Activated CD4-positive, alpha-beta T cell treated with anti-CD3 and anti-CD28 coated beads, Interleukin-2, amount 10 ng/mL, durations not matched to agents 24 days and 14 days (primary cell): Measurements from ENCODE around the gene SPAG16. TPM values are rescaled to one million over a fixed set of nuclear protein-coding genes. Genes with fewer than 3 reads are reported as not detected.
"Not testable (repeated sequence)": the region's sequence is repeated elsewhere in the genome, so short reads cannot be mapped to it uniquely, and the experiment has no call there.

Experiments used
- DNase-seq: peaks from one replicate; pipeline ENCODE4 v3.0.0; 2022
- H3K27ac Mint-ChIP-seq: one replicate; pipeline ENCODE4 v1.8.0; 2022; ENCODE audit warnings: mild to moderate bottlenecking, mixed read lengths
- H3K27me3 Mint-ChIP-seq: one replicate; pipeline ENCODE4 v1.8.0; 2022; ENCODE audit warnings: mixed read lengths
- H3K36me3 Mint-ChIP-seq: one replicate; pipeline ENCODE4 v1.8.0; 2022; ENCODE audit warnings: low read depth, mild to moderate bottlenecking, mixed read lengths
- H3K4me1 Mint-ChIP-seq: one replicate; pipeline ENCODE4 v1.8.0; 2021; ENCODE audit warnings: mixed read lengths
- H3K4me3 Mint-ChIP-seq: one replicate; pipeline ENCODE4 v1.8.0; 2022; ENCODE audit warnings: mild to moderate bottlenecking, moderate library complexity, mixed read lengths
- H3K9me3 Mint-ChIP-seq: one replicate; pipeline ENCODE4 v1.8.0; 2021; ENCODE audit warnings: mixed read lengths
- intact Hi-C: fragments of 100-400 bp; cut with micrococcal nuclease; formaldehyde crosslinking; loops from one replicate; pipeline ENCODE4 v1.15.1; 2023
- total RNA-seq: library from RNA; stranded (reverse); gene quantifications from 2 replicates; pipeline ENCODE4 v1.2.3, GENCODE V29; 2022

SPAG16 gene
- total RNA-seq, 1 donor from 2014 or later: 7.2 TPM

GRCh38 chr2:213407027-213407426, 122.8 kb downstream of the SPAG16 start:
- H3K4me3 Mint-ChIP-seq, intact Hi-C loops, H3K27me3 Mint-ChIP-seq, DNase-seq, H3K27ac Mint-ChIP-seq, H3K36me3 Mint-ChIP-seq, H3K4me1 Mint-ChIP-seq, H3K9me3 Mint-ChIP-seq: not testable (repeated sequence)

DNA sequence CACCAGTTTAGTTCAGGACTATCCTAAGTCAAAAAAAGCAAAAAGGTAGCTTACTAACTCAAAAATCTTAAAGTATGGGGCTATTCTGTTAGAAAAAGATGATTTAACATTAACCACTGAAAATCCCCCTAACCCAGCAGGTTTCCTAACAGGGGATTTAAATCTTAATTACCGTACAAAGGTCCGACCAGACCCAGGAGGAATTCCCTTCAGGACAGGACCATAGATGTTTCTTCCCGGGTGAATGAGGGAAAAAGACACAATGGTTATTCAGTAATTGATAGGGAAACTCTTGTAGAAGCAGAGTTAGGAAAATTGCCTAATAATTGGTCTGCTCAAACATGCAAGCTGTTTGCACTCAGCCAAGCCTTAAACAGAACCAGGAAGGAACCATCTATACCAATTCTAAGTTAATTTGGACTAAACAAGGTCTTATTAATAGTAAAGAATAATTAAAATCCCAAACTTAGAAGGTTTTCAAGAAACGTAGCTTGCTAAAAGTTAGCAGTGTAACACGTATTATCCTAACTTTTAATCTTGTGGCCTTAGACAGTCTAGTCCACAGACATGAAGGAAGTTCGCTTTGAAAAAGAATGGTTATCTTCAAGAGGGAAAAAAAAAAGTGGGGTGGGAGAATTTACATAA, 124.3 kb downstream of the SPAG16 start:
- DNase-seq, H3K4me3 Mint-ChIP-seq, H3K4me1 Mint-ChIP-seq, H3K27ac Mint-ChIP-seq, intact Hi-C loops, H3K9me3 Mint-ChIP-seq, H3K36me3 Mint-ChIP-seq, H3K27me3 Mint-ChIP-seq: not testable (repeated sequence)

DNA sequence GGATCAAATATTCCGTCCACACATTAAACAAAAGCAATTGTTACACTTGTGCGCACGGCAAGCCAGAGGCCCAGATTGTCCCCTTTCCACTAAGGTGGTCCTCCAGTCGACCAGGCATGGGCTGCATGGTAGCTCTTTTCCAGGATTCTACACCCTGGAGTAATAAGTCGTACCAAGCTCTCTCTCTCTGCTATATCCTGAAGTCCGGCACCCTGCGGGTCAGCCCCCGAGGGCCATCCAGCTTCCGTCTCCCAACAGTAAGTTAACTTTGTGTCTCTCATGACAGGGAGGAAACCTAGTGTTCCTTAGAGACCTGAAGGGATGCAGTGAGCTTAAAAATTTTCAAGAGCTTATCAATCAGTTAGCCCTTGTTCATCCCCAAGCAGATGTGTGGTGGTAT, 126.4 kb downstream of the SPAG16 start:
- H3K27me3 Mint-ChIP-seq, intact Hi-C loops, H3K27ac Mint-ChIP-seq, H3K4me3 Mint-ChIP-seq, H3K9me3 Mint-ChIP-seq, H3K4me1 Mint-ChIP-seq, DNase-seq, H3K36me3 Mint-ChIP-seq: not testable (repeated sequence)

DNA sequence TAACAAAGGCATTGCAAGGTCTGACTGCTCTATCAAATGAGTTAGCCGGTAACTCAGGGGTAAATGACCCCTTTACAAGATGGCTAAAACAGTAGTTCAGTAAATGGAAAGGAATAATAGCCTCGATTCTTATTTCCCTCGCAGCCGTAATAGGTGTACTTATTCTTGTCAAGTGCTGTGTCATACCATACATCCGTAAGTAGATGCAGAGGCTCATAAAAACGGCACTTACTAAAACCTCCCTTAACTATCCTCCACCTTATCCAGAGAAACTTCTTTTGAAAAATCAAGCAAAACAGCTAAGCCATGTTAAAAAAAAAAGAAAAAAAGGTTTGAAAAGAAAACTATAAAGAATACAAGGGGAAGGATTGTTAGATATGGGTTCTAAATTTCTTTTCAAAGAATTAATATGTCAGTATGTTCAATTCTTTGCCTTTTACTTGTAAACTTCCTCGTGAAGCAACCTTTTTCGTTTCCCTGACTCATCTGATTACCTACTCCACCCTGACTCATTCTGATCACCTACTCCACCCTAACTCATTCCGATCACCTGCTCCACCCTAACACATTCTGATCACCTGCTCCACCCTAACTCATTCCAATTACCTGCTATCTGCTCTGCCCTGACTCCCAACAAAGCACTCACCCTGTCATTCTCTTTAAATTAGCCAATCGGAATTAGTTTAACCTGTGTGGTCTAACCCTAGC, 127.5 kb downstream of the SPAG16 start:
- no peak for DNase-seq
- no peaks in the 10 kb centered on the region for H3K4me1 Mint-ChIP-seq
- intact Hi-C loops: no loop called here

DNA sequence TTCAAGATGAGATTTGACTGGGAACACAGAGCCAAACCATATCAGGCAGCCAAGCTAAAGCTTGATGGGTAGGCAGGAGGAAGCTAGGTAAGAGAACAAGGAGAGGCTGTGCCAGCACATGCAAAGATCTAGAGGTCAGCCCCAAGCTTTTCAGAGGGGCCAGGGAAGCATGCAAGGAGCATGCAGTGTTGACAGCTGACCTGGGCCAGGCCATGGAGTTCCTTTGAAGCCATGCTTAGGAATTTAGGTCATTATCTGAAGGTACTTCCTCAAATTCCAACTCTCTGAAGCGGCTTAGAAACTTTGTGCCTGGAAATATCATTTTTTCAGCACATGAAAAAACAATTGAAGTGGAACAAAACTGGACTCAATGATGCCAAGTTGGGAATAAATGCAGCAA, 130.8 kb downstream of the SPAG16 start:
- no peaks in the 10 kb centered on the region for H3K36me3 Mint-ChIP-seq
- H3K4me1 Mint-ChIP-seq: no peaks in the 10 kb centered on the region
- no peaks in the 10 kb centered on the region for H3K27me3 Mint-ChIP-seq
- no peak for DNase-seq
- no peak overlapping the region for H3K4me3 Mint-ChIP-seq
- intact Hi-C loops: no loop called here
- H3K27ac Mint-ChIP-seq: no peak overlapping the region
- H3K9me3 Mint-ChIP-seq: no peaks in the 10 kb centered on the region

More for the DNA sequence above, 127.5 kb downstream of the SPAG16 start:
- Mint-ChIP-seq H3K27me3 (no peaks in the 10 kb centered on the region), H3K36me3 (no peaks in the 10 kb centered on the region), H3K9me3 (no peaks in the 10 kb centered on the region), H3K27ac (no peak overlapping the region), H3K4me3 (no peak overlapping the region)

DNA sequence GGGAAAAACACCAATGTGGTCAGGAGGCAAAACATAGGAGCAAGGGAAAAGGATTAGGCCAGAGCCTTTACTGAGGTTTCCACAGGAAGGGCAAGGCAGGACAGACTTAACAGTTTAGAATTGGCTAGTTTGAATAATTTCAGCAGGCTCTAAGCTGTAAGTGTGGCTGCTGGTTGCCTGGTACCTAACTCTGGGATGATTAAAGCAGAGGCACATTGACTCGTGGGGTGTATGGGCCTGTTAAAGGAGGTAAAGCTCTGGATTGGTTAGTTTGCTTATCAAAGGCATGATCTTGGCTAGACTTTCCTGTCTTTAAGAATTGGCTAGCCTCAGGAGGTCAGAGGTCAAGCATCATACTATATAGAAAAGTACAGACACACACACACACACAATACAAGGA, 132.6 kb downstream of the SPAG16 start:
- intact Hi-C loops: no loop called here
- DNase-seq: no peak
- Mint-ChIP-seq H3K27me3 (no peaks in the 10 kb centered on the region), H3K27ac (no peak overlapping the region), H3K4me3 (no peak overlapping the region), H3K9me3 (no peaks in the 10 kb centered on the region), H3K36me3 (no peaks in the 10 kb centered on the region), H3K4me1 (no peaks in the 10 kb centered on the region)

DNA sequence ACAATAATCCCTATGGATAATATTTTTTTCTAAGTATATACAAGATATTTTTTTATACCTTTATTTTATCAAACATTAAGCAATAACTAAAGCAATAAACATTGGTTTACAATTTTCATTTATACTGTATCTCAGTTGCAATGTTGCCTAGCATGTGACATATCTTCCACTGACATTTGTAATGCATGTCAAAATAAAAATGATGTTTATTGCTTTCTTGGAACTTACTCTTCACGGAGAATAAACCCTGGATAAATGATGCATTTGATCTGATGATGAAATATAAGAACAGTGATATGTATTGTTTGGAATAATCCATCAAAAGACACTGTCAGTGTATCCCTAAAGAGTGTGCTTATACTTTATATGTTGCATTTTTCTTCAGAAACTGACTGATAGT, 135.7 kb downstream of the SPAG16 start:
- no peak overlapping the region for H3K27ac Mint-ChIP-seq
- no peak overlapping the region for H3K4me3 Mint-ChIP-seq
- H3K4me1 Mint-ChIP-seq: no peaks in the 10 kb centered on the region
- H3K9me3 Mint-ChIP-seq: no peaks in the 10 kb centered on the region
- intact Hi-C loops: no loop called here
- H3K36me3 Mint-ChIP-seq: no peaks in the 10 kb centered on the region
- no peaks in the 10 kb centered on the region for H3K27me3 Mint-ChIP-seq
- DNase-seq: no peak

GRCh38 chr2:213420828-213421385, 136.6 kb downstream of the SPAG16 start:
- no peak overlapping the region for H3K4me3 Mint-ChIP-seq

DNA sequence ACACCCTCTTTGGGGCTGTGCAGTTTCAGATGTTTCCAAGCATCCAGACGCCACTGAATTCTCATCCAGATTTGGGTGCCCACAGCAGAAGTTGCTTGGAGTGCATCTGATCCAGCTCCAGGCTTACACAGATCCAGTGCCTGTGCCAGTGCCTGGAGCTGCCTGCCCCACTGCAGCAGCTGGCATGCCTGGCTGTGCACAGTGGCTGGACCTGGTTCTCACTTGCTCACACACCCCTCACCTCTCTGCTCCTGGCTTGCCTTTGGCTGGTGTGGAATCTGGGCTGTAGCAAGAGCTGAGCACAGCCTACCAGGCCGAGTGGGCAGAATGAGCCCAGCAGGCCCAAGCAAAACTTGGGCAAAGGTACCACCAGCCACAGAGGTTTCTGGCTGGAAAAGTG, 137.9 kb downstream of the SPAG16 start:
- Mint-ChIP-seq H3K27ac (no peak overlapping the region), H3K9me3 (no peaks in the 10 kb centered on the region), H3K4me1 (no peaks in the 10 kb centered on the region), H3K36me3 (no peaks in the 10 kb centered on the region), H3K27me3 (no peaks in the 10 kb centered on the region), H3K4me3 (no peak overlapping the region)
- intact Hi-C loops: no loop called here
- no peak for DNase-seq

More at GRCh38 chr2:213420828-213421385, 136.6 kb downstream of the SPAG16 start:
- Mint-ChIP-seq H3K27ac (no peak overlapping the region), H3K4me1 (no peaks in the 10 kb centered on the region), H3K36me3 (no peaks in the 10 kb centered on the region), H3K9me3 (no peaks in the 10 kb centered on the region), H3K27me3 (no peaks in the 10 kb centered on the region)
- intact Hi-C loops: no loop called here
- DNase-seq: no peak

DNA sequence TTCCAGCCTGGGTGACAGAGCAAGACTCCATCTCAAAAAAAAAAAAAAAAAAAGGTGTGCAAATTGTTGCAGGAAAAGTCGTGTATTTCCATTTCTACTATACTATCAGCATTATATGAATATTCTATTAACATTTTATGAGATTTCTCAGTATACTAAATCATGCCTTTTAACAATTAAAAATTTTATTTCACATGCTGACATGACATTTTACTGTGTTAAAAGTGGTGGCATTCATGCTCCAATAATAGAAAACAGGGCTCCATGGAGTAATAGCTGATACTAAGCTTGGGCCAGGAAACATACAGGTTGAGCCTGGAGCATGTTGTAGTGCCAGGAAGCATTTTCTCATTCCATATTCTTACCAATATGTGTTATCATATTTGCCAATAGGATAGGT, 141.4 kb downstream of the SPAG16 start:
- Mint-ChIP-seq H3K27ac (no peak overlapping the region), H3K36me3 (no peaks in the 10 kb centered on the region), H3K9me3 (peaks cover 4% of the 10 kb centered on the region), H3K4me3 (no peak overlapping the region), H3K27me3 (no peaks in the 10 kb centered on the region), H3K4me1 (no peaks in the 10 kb centered on the region)
- no peak for DNase-seq
- intact Hi-C loops: no loop called here

GRCh38 chr2:213429516-213429915, 145.3 kb downstream of the SPAG16 start:
- Mint-ChIP-seq H3K4me3 (no peak overlapping the region), H3K27me3 (no peaks in the 10 kb centered on the region), H3K27ac (no peak overlapping the region), H3K36me3 (no peaks in the 10 kb centered on the region), H3K9me3 (peaks cover 4% of the 10 kb centered on the region), H3K4me1 (no peaks in the 10 kb centered on the region)
- no peak for DNase-seq
- intact Hi-C loops: no loop called here

DNA sequence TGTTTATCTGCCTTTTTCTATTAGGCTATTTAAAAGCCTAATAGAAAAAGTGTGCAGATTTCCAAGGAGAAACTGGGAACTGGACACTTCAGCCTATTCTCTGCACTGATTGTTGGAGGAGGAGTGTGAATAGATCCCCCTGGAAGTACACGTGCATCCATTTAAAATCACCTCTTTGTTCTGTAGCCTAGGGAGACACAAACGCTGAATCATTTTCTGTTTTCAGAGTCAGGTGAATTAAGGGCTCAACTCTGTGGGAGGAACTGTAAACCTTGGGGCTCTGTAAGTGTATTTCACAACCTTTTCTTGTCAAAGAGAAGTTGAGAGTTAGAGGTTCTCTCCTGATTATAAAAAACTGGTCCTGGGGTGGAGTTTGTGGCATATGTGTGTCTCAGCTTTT, 159.7 kb downstream of the SPAG16 start:
- no peaks in the 10 kb centered on the region for H3K27me3 Mint-ChIP-seq
- H3K36me3 Mint-ChIP-seq: no peaks in the 10 kb centered on the region
- no peak overlapping the region for H3K27ac Mint-ChIP-seq
- no peaks in the 10 kb centered on the region for H3K4me1 Mint-ChIP-seq
- no peak for DNase-seq
- peaks cover 7% of the 10 kb centered on the region for H3K9me3 Mint-ChIP-seq
- intact Hi-C loops: no loop called here
- no peak overlapping the region for H3K4me3 Mint-ChIP-seq

DNA sequence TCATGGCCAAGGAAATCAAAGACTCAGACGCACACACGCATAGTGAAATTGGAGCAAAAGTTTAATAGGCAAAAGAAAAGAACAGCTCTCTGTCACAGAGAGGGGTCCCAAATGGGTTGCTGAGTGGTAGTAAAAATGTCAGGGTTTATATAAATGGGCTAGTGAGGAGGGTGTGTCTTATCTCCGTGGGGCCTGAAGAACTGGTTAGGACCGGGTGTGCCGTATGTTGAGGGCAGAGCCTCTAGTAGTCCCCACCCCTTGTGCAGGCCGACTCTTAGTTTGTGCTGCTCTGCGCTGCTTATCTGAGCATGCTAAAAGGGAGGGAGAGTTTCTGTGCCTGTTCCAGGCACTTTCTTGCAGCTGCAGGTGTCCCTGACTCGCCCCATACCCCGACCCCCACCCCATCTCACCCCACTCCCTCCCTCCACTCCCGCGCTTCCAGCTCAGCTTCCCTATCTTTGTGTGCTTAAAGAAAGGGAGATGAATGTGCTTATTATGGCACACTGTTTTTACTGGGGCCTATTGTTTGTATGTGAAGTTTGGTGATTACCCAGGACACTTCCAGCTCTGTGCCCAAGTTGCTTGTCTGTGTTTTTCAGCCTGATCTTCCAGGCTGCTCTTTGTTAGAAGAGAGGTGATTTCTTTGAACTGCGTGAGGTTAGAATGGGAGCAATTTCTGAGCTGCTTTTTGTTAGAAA, 167.4 kb downstream of the SPAG16 start:
- no peak for DNase-seq
- no peaks in the 10 kb centered on the region for H3K4me1 Mint-ChIP-seq
- no peaks in the 10 kb centered on the region for H3K36me3 Mint-ChIP-seq
- intact Hi-C loops: no loop called here
- H3K9me3 Mint-ChIP-seq: peaks cover 7% of the 10 kb centered on the region
- no peak overlapping the region for H3K4me3 Mint-ChIP-seq
- H3K27me3 Mint-ChIP-seq: no peaks in the 10 kb centered on the region
- no peak overlapping the region for H3K27ac Mint-ChIP-seq

DNA sequence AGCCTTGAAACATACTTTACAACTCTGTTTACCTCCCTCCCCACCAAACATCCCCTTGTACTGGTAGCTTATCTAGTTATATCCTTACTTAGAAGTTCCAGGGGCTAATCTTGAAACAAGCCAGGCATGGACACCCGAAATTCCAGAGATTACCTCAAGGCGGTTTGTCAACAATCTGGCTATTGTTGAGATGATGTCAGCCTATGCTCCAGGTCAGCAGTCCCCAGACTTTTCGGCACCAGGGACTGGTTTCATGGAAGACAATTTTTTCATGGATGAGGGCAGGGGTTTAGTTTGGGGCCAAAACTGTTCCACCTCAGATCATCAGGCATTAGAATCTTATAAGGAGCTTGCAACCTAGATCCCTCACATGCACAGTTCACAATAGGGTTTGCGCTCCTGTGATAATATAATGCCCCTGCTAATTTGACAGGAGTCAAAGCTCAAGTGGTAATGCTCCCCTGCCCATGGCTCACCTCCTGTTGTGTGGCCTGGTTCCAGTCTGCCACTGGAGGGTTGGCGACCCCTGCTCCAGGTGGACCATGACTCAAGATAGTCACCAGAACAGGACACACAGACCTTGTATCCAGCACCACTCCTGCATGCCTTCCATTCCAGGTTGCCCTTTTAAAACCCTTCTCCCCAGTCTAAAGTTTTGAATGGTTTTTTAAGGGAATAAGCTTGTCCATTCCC, 171.2 kb downstream of the SPAG16 start:
- no peak for DNase-seq
- Mint-ChIP-seq H3K27me3 (no peaks in the 10 kb centered on the region), H3K9me3 (no peaks in the 10 kb centered on the region), H3K27ac (no peak overlapping the region), H3K36me3 (no peaks in the 10 kb centered on the region), H3K4me3 (no peak overlapping the region), H3K4me1 (no peaks in the 10 kb centered on the region)
- intact Hi-C loops: no loop called here
